Testis (tissue), 2 donors: ENCODE measurements around the gene MYO18B.

Source experiments
- POLR2A ChIP-seq: fragments of 450-650 bp; IDR thresholded peaks from one replicate; pipeline ENCODE4 v1.6.1; 2017; ENCODE audit warnings: antibody characterized with exemption, mild to moderate bottlenecking, moderate library complexity
- TF ChIP-seq, protein P1 (sequence below), 3 experiments: fragments of 450-650 bp in 2 of 3; fragments of 200-600 bp in 1 of 3; sonication (generic) in 1 of 3; IDR thresholded peaks; one replicate each; pipeline ENCODE4 v1.5.1; 2016 to 2019; ENCODE audit warnings: antibody characterized with exemption in 3 of 3, mild to moderate bottlenecking in 2 of 3, moderate library complexity in 1 of 3

GRCh38 chr22:25774575-25775026 is 32.6 kb downstream of the MYO18B start:
- TF ChIP-seq, protein P1, sequence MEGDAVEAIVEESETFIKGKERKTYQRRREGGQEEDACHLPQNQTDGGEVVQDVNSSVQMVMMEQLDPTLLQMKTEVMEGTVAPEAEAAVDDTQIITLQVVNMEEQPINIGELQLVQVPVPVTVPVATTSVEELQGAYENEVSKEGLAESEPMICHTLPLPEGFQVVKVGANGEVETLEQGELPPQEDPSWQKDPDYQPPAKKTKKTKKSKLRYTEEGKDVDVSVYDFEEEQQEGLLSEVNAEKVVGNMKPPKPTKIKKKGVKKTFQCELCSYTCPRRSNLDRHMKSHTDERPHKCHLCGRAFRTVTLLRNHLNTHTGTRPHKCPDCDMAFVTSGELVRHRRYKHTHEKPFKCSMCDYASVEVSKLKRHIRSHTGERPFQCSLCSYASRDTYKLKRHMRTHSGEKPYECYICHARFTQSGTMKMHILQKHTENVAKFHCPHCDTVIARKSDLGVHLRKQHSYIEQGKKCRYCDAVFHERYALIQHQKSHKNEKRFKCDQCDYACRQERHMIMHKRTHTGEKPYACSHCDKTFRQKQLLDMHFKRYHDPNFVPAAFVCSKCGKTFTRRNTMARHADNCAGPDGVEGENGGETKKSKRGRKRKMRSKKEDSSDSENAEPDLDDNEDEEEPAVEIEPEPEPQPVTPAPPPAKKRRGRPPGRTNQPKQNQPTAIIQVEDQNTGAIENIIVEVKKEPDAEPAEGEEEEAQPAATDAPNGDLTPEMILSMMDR (IDR thresholded peaks at IDR 0.05), result peak; percentile 23 to 54 (median 44)
- TF ChIP-seq POLR2A, result no peak
